ENCODE results near the gene KLK14.

DNA sequence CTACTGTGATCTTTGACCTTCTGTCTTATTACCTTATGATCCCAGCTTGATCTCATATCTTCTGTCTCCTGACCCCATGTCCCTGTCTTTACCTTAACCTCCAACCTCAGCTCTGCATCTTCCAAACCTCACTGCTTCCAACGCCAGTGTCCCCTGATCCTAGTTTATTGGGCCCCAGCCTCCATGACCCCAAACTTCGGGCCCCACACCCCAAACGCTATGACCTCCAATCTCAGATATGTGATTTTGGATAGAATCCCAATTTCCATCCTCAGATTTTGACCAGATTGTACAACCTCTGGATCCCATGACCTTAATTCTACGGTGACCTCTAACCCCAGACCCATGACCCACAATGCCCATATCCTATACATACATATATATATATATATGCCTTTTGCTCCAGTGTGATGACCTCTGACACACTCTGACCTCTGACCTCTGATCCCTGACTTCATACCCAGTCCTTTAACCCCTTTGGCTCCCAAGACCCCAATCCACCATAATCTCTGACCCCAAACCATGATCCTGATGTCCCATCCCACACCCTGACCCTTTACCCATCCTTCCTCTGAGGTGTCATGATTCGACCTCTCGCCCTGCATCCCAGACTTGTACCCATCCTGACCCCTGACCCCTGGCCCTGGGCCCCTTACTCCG, 51.3 kb downstream of the KLK14 start:
- TF ChIP-seq, protein P1, sequence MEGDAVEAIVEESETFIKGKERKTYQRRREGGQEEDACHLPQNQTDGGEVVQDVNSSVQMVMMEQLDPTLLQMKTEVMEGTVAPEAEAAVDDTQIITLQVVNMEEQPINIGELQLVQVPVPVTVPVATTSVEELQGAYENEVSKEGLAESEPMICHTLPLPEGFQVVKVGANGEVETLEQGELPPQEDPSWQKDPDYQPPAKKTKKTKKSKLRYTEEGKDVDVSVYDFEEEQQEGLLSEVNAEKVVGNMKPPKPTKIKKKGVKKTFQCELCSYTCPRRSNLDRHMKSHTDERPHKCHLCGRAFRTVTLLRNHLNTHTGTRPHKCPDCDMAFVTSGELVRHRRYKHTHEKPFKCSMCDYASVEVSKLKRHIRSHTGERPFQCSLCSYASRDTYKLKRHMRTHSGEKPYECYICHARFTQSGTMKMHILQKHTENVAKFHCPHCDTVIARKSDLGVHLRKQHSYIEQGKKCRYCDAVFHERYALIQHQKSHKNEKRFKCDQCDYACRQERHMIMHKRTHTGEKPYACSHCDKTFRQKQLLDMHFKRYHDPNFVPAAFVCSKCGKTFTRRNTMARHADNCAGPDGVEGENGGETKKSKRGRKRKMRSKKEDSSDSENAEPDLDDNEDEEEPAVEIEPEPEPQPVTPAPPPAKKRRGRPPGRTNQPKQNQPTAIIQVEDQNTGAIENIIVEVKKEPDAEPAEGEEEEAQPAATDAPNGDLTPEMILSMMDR (IDR thresholded peaks at IDR 0.05), result no peak
- TF ChIP-seq POLR2A (IDR thresholded peaks at IDR 0.05), result no peak
- no peak for TF ChIP-seq POLR2AphosphoS5 (IDR thresholded peaks at IDR 0.05; ENCODE audit: insufficient read depth in 1 of 2, low read depth in 1 of 2)
